ENCODE data around the gene COL9A3.

The COL9A3 gene

DNA sequence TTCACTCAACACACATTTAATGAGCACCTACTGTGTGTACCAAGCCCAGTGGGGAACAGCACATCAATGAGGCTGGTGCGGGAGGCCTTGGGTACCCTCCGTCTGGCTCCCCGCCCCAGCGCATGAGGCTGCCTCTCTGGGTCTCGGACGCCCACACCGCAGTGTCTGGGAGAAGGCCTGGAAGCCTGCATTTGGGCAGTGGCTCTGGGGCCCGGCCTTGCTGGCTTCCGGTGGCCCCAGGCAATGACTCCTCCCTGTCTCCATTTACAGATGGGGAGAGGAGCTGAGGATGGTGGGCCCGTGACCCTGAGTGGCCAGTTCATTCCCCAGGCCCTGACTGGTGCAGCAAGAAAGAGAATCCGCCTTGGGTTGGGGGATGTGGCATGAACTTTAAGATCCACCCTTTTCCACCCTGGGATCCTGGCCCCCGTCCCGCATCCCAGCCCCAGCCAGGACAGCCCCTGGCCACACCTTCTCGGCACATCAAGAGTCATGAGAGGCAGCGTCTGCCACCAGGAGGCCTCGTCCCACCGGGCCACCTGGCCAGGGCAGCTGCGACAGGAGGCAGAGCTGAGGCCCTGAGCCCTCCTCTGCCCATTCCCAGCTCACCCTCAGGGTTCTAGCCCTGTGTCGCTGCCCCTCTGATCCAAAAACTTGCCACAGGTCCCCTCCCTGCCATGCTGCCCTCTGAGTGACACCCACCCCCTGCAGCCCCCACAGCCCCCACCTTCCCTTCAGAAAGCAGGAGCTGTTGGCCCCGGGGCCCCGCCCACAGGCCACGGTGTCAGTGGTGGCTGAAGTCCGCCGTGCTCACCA, 38.0 kb upstream of the COL9A3 start:
- no peak for DNase-seq

DNA sequence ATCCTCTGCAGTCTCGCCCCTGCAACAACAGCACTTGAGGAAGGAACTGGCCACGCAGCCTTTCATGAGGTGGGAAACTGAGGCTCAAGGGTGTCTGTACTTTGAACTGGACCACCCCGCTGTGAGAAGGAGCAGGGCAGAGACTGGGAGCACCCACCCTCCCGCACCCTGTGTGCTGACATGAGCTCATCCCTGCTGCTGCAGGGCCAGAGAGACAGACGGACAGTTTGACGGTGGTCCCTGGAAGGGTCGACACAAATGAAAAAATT, 37.5 kb upstream of the COL9A3 start:
- DNase-seq, result no peak

DNA sequence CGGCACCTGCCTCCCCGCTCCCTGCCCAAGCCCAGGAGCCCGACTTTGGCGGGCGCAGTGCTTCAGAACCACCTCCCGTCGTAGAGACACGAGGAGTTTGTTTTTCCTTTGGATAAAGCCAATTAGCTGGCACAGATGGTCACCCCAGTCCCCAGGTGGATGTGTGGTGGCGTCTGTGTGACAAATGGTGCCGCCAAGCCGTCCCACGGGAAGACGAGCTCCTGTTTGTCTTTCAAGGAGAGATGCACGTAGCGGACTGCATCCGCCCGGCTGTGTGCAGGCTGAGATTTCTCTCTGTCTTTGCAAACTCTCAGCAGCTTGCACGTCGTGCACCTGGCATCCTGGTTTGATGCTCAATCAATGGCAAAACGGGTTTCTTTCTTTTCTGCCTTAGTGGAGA, 36.6 kb upstream of the COL9A3 start:
- no peak for DNase-seq

DNA sequence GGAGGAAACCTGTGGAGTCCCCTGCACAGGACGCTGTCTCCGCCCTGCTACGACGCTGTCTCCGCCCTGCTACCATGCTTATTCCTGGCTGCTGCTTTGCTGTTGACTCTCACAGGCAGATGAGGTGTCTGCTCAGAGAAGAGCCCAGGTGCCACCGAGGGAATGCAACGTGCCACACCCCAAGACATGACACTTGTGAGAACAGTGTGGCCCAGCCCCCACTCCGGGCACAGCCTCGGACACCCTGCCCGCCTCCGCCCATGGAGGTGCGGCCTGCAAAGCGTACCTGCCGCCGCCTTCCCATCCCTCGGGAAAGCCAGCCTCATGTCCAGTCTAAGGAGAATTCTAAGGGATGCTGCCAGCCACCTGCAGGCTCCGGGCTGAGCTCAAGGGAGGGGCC, 36.2 kb upstream of the COL9A3 start:
- DNase-seq, result no peak

DNA sequence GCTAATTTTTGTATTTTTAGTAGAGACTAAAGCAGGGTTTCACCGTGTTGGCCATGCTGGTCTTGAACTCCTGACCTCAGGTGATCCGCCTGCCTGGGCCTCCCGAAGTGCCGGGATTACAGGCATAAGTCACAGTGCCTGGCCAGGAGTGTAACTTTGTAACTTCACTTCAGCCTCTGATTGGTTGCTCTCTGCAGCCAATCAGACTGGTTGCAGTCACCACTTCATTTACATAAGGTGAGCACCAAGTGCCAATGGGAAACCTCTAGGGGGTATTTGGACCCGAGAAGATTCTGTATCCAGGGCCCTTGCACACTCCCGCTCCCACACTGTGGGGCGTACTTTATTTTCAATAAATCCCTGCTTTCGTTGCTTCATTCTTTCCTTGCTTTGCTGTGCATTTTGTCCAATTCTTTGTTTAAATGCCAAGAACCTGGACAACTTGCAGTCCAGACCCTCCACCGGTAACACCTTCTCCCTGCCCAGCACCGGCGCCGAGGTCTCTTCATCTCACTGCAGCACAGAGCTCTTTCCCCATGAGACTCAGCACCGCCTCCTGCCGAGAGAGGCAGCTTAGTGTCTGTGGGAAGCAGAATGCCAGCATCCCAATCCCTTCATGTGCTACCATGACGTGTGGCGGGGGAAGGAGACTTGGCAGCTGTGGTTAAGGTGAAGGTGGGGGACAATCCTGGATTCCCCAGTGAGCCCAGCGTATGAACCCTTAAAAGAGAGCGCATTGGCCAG, 34.5 kb upstream of the COL9A3 start:
- DNase-seq, result no peak

DNA sequence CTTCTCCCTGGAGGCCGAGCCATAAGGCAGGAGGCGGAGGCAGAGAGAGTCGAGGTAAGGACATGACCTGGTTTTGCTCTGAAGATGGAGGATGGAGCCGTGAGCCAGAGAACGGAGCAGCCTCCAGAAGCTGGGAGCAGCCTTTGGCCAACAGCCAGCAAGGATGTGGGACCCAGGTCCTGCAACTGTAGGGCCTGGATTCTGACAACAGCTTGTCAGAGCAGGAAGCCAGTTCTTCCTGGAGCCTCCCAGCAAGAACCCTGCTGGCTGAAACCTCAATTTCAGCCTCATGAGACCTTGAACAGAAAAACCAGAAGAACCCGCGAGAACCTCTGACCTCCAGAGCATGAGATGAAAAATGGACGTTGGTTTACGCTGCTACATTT, 34.0 kb upstream of the COL9A3 start:
- no peak for DNase-seq

DNA sequence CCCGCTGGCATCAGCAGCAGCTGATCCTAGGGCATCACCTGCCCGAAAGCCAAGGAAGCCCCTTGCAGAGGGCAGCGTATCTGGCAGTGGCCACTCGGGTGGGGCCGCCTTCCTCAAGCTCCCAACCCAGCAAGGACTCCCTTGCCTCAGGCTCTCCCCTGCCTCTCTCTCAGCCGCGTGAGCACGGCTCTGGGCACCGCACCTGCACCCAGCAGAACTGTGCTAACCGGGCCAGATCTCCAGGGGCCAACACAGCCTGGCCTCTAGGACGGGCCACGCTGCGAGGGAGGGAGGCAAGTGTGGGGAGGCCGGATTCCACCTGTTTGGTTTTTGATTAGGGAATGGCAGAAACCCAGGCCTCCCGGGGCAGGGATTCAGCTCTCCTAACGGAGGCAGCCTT, 32.4 kb upstream of the COL9A3 start:
- no peak for DNase-seq

DNA sequence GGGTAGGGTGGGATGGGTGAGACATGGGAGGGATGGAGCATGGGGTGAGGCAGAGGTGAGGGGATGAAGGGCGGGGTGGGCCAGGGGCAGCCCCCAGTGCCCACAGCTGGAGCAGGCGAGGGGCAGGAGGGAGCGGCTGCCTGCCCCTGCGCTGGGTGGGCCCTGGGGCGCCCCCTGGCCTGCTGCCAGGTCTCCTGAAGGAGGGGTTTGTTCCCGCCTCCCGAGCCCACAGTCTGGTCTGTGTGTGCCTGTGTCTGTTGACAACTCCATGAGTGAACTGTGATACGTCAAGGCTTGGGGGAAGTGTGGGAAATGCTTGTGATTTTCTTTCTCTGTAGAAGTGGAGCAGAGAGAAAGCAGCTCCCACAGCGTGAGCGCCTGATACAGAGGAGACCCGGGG, 31.5 kb upstream of the COL9A3 start:
- no peak for DNase-seq

DNA sequence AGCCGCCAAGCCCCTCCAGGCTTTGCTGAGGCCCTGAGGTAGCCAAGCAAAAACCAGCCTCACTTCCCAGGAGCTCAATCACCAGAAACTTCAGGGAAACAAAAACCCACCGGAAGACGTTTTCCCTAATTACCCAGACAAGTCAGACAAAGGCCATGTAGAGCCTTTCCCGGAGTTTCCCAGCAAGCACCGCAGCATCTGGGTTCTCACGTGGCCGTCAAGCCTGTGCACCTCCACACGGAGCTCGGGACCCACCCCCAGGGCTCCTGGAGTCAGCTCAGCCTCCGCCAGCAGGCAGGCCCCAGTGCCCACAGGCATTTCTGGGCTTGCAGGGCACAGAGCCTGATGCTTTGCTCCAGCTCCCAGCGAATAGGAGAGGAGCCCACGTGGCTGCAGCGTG, 30.7 kb upstream of the COL9A3 start:
- no peak for DNase-seq

DNA sequence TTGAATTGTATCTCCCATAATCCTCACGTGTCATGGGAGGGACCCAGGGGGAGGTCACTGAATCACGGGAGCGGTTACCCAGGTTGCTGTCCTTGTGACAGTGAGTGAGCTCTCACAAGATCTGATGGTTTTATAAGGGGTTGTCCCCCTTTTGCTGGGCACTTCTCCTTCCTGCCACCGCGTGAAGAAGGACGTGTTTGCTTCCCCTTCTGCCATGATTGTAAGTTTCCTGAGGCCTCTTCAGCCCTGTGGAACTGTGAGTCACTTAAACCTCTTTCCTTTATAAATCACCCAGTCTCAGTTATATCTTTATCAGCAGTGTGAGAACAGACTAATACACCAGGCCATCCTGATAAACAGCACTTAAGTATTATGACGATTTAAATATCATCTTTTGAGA, 29.5 kb upstream of the COL9A3 start:
- DNase-seq, result no peak

DNA sequence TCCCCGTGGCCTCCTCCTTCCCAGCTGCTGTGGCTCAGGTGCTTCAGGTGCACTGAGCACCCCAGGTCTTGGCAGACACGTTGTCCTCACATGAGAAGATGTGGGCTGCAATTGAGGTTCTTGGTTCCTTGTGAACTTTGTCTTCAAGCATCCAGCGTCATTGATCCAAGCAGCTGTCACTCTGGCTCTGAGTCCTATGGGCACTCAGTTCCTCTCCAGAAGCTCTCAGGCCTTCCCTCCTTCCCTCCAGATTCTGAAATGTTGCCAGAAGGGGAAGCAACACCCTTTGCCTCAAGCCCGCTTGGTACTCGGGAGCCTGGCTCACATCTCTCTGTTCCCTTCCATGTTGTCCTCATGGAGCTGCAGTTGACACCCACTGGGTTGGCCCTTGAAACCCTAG, 29.0 kb upstream of the COL9A3 start:
- no peak for DNase-seq

DNA sequence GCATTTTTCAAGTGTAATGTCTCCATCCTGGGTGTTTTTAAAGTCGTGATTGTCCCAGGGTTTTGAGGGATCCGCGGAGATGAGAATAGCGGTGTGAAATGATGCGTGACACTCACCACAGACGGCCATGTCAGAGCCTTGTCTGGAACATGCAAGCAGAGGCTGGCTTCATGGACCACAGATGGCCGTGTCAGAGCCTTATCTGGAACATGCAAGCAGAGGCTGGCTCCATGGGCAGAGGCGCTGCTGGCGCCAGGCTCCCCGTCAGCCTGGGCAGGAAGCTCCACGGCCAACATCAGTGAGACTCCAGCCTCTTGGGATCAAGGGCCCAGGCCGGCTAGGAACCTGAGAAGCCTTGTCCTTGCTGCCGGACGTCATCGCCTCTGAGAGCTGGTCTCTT, 28.2 kb upstream of the COL9A3 start:
- no peak for DNase-seq

DNA sequence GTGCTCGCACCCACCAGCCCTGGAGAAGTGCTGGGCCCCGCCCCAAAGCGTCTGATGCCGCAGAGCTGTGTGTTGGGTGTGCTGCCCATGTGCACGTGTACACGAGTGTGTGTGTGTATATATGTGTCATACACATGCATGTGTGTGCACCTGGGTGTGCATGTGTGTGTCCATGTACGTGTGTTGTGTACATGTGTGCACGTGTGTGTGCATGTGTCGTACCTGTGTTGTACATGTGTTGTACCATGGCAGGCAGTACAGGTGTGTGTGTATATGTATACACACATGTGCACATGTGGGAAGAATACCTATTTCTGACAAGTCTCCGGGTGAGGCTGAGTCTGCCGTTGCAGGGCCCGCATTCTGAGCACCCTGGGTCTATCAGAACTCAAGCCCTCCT, 26.8 kb upstream of the COL9A3 start:
- no peak for DNase-seq

DNA sequence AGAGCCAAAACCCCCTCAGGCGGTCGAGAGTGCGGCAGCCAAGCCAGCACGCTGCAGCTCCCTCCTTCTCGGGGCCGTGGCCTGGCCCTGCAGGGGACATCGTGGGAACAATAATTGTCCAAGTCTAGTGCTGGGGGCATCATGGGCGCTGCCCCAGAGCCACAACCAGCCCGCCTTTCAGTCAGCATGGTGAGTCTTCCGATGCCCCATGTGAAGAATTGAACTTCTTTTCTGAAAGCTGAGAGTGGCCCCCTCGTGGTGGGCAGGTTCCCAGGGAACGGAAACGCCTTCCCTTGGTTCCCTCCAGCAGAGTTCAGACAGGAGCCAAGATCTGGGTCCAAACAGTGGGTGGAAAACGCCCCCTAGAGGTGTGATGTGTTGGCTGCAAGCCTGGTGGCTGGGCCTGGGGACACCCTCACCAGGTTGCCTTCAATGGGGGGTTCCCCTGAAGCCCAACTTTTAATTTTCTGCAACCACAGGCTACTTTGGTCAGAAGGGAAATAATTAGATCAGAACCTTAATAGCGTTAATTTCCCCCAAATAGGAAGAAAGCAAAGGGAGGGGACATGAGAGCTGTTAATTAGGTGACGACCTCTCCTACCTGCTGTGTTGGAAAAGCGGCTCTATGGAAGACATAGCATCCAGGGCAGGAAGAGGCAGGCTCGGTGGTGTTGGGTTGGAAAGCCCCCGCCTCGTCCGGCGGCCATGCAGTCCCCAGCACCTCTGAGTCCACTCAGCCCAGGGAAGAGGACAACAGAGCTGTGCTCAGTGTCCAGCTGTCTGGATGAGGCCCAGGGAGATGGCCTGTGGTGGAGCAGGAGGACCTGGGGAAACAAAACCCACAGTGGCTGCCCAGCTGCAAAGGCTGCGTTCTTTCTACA, 25.3 kb upstream of the COL9A3 start:
- DNase-seq, result peak; percentile 90

DNA sequence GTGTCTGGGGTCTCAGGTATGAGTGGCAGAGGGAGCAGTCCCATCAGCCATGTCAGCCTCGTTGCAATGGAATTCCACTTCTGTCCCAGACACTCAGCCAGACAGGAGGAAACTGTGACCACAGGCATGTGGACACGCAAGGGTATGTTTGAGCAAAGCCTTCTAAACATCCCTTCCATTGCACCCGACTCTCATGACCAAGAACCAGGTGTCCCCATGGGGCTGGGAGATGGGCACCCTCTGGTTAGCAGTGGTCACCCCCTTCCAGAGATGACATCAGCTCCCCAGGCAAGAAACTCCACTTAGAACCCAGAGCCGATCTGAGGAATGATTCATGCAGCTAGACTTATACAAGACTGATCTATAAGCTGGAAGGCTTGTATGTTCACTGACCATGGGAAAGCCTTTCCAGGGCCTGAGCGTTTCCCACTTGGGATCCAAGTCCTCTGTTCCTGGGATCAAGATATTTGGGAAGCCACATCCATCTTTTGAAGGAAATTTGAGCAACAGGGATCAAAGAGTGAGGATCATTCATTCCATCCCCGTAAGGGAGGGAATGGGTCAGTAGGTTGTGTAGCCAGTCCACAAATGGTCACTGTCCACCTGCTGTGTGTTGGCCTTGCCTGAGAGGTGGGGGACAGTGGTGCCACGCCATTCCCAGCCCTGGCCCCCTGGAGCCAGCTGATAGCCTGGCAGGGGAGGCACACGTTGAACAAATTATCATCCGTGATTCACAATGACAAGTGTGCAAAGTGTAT, 24.5 kb upstream of the COL9A3 start:
- DNase-seq, result no peak

DNA sequence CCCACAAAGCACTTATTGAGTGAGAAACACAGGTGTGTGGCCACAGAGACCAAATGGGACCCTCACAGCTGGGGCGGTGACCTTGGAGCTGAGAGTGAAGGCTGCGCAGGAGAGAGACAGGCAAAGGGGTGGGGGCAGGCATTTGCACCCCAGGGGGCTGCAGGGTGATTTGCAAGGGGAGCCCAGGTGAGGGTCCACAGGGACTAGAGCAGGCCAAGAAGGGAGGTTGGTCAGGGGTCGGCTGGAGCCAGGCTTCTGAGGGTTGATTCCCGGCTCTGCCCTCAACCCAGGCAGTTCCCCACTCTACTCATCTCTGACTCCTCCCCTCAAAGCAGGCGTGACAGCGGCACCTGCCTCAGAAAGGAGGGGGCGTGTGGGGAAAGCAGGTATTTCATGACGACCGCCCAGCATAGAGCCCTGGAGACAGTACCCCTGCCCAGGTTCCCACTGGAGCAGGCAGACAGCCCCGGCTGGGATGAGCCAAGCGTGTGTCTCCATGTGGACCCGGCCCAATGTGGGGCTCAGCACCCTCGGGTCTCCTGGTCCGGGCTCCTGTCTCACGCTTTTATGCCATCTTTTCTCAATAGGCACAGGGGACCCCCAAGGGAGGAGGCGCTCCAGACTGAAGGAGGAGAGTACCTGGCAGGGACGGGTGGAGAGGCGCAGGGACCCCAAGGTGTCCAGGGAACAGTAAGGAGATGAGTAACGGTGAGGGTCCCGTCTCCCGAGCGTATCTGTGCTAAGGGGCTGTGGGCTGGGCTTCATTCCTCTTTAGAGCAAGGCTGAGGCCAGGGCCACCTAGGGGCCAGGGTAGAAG, 23.7 kb upstream of the COL9A3 start:
- no peak for DNase-seq

DNA sequence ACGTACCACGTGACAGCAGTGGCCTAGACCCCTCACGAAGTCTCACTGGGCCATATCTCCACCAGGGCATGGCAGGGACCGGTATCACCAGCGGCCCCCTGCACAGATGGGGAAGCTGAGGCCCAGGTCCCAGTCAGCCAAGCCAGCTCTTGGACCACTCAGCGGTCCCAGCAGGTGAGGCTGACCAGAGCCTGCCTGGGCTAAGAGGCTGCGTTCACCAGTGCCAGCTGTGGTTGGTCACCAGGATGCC, 23.2 kb upstream of the COL9A3 start:
- no peak for DNase-seq

DNA sequence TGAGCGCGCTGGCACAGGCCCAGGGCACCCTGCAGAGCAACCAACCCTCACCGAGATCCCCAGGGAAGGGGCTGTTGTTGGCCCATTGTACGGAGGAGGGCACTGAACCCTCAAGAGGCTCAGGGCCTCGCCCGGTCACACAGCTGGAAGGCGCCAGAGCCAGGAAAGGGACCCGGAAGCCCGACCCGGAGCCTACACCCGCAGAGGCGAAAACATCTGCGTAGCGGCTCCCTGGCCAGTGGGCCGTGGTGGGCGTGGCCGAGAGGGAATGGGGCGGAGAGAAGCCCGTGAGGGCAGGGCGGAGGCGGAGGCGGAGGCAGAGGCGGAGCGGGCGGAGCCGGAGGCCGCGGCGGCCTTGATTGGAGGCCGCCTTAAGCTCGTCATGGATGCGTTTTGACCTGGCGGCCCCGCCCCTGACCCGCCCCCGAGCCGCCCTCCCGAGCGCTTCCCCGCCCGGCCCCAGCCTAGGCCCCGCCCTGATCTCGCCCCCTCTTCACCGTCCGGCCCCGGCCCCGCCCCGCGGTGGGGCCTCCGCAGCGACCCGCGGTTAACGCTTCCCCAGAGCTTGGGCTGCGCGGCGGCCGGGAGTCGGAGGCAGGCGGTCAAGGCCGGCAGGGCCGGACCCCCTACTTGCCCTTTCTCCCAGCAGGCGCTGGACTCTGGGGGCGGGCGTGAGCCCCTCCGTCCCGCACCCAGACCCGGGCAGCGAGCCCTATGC, 22.7 kb upstream of the COL9A3 start:
- peak; percentile 93 for DNase-seq

DNA sequence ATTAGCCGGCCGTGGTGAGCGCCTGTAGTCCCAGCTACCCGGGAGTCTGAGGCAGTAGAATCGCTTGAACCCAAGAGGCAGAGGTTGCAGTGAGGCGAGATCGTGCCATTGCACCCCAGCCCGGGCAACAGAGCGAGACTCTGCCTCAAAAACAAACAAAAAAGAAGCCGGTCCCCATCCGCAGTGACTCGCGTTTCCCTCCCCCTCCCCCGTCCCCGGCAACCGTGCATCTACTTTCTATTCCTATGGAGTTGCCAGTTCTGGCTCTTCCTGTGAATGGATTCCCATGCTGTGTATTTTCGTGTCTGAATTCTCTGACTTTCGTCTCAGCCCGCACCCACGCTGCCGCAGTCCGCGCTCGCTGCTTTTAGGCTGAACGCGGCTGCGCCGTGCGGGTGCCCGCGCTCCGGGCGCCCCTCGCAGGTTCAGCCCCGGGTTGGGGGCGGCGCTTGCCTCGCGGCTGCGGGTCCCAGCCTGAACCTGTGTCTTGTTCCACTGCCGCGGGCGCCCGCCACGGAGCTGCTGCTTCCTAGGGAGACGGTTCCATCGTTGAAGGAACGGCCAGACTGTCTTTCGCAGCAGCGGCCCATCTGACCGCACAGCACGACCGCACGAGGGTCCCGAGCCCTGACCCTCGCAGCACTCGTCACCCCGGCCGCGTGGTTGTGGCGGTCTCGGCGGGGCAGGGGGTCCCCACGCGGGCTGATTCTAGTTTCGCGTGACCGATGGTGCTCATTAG, 21.7 kb upstream of the COL9A3 start:
- DNase-seq, result peak; percentile 59

DNA sequence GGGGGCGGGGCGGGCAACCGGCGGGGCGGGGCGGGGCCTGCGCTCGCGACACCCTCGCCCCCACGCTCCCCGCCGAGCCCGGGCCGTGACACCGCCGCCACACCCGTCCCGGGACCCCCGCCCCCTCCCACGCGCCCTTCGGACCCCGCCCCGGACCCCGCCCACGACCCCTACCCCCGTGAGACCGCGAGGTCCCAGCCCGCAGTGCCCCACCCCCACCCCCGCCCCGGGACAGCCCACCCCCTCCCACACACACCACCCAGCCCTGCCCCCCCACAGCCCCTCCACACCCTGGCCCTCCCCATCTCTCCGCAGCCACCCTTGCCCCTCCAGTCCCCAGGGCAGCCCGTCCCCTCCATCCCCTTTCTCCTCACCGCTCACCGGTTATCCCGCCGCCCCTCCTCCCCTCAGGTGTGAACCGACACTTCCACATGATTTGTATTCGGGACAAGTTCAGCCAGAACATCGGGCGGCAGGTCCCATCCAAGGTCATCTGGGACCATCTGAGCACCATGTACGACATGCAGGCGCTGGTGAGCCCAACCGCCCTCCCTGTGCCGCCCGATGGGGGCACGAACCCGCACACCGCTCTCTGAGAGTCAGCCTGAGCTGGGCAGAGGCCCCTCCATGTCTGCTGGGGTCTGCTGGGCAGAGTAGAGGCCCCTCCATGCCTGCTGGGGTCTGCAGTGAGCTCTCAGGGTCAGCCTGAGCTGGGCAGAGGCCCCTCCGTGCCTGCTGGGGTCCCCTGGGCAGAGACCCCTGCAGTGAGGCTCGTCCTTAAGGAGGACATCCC, 20.0 kb upstream of the COL9A3 start:
- no peak for DNase-seq

Measured in NCI-H1092 treated with DMSO at 0.1 percent for 48 hours (cell line).